Transverse colon (tissue), 4 donors: ENCODE data around the gene CARD6.
"Not testable (repeated sequence)": the region's sequence is repeated elsewhere in the genome, so short reads cannot be mapped to it uniquely, and the experiment has no call there.

ENCODE experiments used
- CTCF ChIP-seq, 5 experiments: fragments of 200-600 bp in 3 of 5; fragments of 450-650 bp in 2 of 5; sonication (generic) in 3 of 5; IDR thresholded peaks; 1 replicate in 2 of 5; 2 replicates in 3 of 5; pipeline ENCODE4 v1.5.1; 2016 to 2017; ENCODE audit warnings: antibody characterized with exemption in 5 of 5, inconsistent platforms in 3 of 5, mild to moderate bottlenecking in 2 of 5, moderate library complexity in 1 of 5
- POLR2A ChIP-seq: fragments of 450-650 bp; IDR thresholded peaks from one replicate; pipeline ENCODE4 v1.6.1; 2016; ENCODE audit warnings: antibody characterized with exemption, mild to moderate bottlenecking, moderate library complexity
- POLR2AphosphoS5 ChIP-seq, 3 donors: sonication (generic); formaldehyde crosslinking; IDR thresholded peaks; one replicate each; pipeline ENCODE4 v1.6.1; 2016; ENCODE audit warnings: antibody characterized with exemption in 3 of 3

GRCh38 chr5:40883051-40883450 is 41.9 kb downstream of the CARD6 start:
- TF ChIP-seq CTCF (IDR thresholded peaks at IDR 0.05); POLR2AphosphoS5 (IDR thresholded peaks at IDR 0.05); POLR2A: not testable (repeated sequence)
